ENCODE results near the gene FCHO1. TPM values are rescaled to one million over a fixed set of nuclear protein-coding genes. Genes with fewer than 3 reads are reported as not detected.

FCHO1 gene
- total RNA-seq, 1 experiment from 2014 or later: 0.39 TPM

DNA sequence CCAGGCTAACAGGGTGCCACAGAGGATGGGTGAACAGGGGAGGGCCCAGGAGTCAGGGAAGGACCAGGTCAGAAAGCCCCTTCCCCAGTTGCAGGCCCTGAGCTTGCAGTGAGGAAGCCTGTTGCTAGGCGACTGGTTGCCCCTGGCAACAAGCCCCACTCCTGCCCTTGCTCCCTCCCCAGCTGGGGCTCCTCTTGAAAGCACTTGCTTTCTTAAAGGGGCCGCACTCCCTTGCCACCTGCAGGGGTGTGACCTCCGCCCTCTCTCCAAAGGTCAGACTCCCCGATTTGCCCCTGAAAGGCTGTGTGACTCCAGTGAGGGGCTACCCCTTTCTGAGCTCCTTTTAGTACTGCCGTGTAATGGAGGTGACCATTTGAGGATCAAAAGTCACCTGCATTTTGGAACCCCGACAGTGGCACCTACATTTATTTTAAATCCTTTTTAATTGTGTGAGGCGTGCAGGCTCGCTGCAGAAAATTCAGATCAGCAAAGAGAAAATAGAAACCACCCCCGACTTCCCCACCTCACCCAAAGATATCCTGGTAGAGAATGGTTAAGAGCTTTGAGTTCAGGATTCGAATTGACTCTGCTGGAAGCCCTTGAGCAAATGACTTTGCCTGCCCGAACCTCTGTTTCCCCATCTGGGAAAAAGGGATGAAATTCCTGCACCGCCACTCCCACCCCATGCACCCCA is 4.8 kb downstream of the FCHO1 start:
- Histone ChIP-seq H3K36me3 (ENCODE audit: control insufficient read depth, insufficient read depth, low read length) (no peaks in the 10 kb centered on the region), H3K4me3 (ENCODE audit: low read depth, low read length) (no peak overlapping the region), H3K9me3 (no peaks in the 10 kb centered on the region), H3K4me1 (no peaks in the 10 kb centered on the region), H3K27me3 (replicated peaks; ENCODE audit: control insufficient read depth, insufficient read depth, low read length) (no peaks in the 10 kb centered on the region)
- no peaks in the 10 kb centered on the region for H3K36me3 Mint-ChIP-seq (ENCODE audit: insufficient read depth, unreplicated experiment)
- ChIA-PET POLR2A (no interaction called here), CTCF (interaction anchor here (2.6 kb wide), 1 partner anchor 11 kb away, joined by 11 read pairs; no protein-coding TSS in a partner anchor)
- no peak overlapping the region for H3K4me3 Mint-ChIP-seq (ENCODE audit: unreplicated experiment)
- no TSS peak for BruUV-seq (replicated peaks)
- peak; percentile 48 to 57 for DNase-seq
- intact Hi-C loops (cut with micrococcal nuclease; ENCODE audit: unreplicated experiment): loop anchor here (10.0 kb wide), 1 partner anchor 151 kb away; no protein-coding TSS in a partner anchor
- H3K27me3 Mint-ChIP-seq (ENCODE audit: insufficient read depth, unreplicated experiment): peaks cover 3% of the 10 kb centered on the region
- no peaks in the 10 kb centered on the region for H3K9me3 Mint-ChIP-seq (ENCODE audit: unreplicated experiment)
- no peak for TF ChIP-seq CTCF (IDR thresholded peaks at IDR 0.05; ENCODE audit: insufficient read depth in 1 of 2, low read depth in 1 of 2, low read length in 1 of 2, severe bottlenecking in 1 of 2, unreplicated experiment in 1 of 2)
- H3K4me1 Mint-ChIP-seq (ENCODE audit: low read depth, unreplicated experiment): no peaks in the 10 kb centered on the region
- no peak overlapping the region for H3K27ac Mint-ChIP-seq (ENCODE audit: unreplicated experiment)

GRCh38 chr19:17757125-17757524 is 5.8 kb downstream of the FCHO1 start:
- BruUV-seq (replicated peaks): no TSS peak
- Histone ChIP-seq H3K36me3 (ENCODE audit: control insufficient read depth, insufficient read depth, low read length) (no peaks in the 10 kb centered on the region), H3K27me3 (replicated peaks; ENCODE audit: control insufficient read depth, insufficient read depth, low read length) (no peaks in the 10 kb centered on the region), H3K4me3 (ENCODE audit: low read depth, low read length) (no peak overlapping the region), H3K9me3 (no peaks in the 10 kb centered on the region), H3K4me1 (no peaks in the 10 kb centered on the region)
- Mint-ChIP-seq H3K9me3 (ENCODE audit: unreplicated experiment) (no peaks in the 10 kb centered on the region), H3K36me3 (ENCODE audit: insufficient read depth, unreplicated experiment) (no peaks in the 10 kb centered on the region), H3K4me3 (ENCODE audit: unreplicated experiment) (no peak overlapping the region), H3K27ac (ENCODE audit: unreplicated experiment) (no peak overlapping the region), H3K27me3 (ENCODE audit: insufficient read depth, unreplicated experiment) (peaks cover 3% of the 10 kb centered on the region), H3K4me1 (ENCODE audit: low read depth, unreplicated experiment) (no peaks in the 10 kb centered on the region)
- POLR2A ChIA-PET: no interaction called here
- intact Hi-C loops (cut with micrococcal nuclease; ENCODE audit: unreplicated experiment): loop anchor here (10.0 kb wide), 1 partner anchor 152 kb away; no protein-coding TSS in a partner anchor
- CTCF ChIA-PET: no interaction called here
- DNase-seq: no peak
- no peak for TF ChIP-seq CTCF (IDR thresholded peaks at IDR 0.05; ENCODE audit: insufficient read depth in 1 of 2, low read depth in 1 of 2, low read length in 1 of 2, severe bottlenecking in 1 of 2, unreplicated experiment in 1 of 2)

DNA sequence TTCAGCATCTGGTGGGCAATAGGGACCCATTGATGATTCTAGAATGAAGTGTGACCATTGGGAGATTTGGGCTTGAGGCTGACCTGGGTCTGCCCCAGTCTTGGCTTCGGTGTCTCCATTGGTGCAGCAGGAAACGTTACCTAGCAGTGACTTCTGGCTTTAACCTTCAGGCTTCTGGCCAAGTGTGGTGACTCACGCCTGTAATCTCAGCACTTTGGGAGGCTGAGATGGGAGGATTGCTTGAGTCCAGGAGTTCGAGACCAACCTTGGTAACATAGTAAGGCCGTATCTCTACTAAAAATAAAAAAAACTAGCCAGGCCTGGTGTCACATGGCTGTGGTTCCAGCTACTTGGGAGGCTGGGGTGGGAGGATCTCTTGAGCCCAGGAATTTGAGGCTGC is 7.2 kb downstream of the FCHO1 start:
- Mint-ChIP-seq H3K27me3 (ENCODE audit: insufficient read depth, unreplicated experiment) (peaks cover 3% of the 10 kb centered on the region), H3K4me1 (ENCODE audit: low read depth, unreplicated experiment) (no peaks in the 10 kb centered on the region), H3K4me3 (ENCODE audit: unreplicated experiment) (no peak overlapping the region), H3K9me3 (ENCODE audit: unreplicated experiment) (no peaks in the 10 kb centered on the region), H3K36me3 (ENCODE audit: insufficient read depth, unreplicated experiment) (no peaks in the 10 kb centered on the region), H3K27ac (ENCODE audit: unreplicated experiment) (no peak overlapping the region)
- BruUV-seq (replicated peaks): no TSS peak
- no peak overlapping the region for H3K4me3 ChIP-seq (ENCODE audit: low read depth, low read length)
- ChIA-PET CTCF (interaction anchor here (0.7 kb wide), 1 partner anchor 521 kb away, joined by 3 read pairs; no protein-coding TSS in a partner anchor), POLR2A (no interaction called here)
- DNase-seq: no peak
- no peaks in the 10 kb centered on the region for H3K9me3 ChIP-seq
- no peaks in the 10 kb centered on the region for H3K36me3 ChIP-seq (ENCODE audit: control insufficient read depth, insufficient read depth, low read length)
- intact Hi-C loops (cut with micrococcal nuclease; ENCODE audit: unreplicated experiment): loop anchor here (10.0 kb wide), 1 partner anchor 154 kb away; no protein-coding TSS in a partner anchor
- H3K4me1 ChIP-seq: no peaks in the 10 kb centered on the region
- TF ChIP-seq CTCF (IDR thresholded peaks at IDR 0.05; ENCODE audit: insufficient read depth in 1 of 2, low read depth in 1 of 2, low read length in 1 of 2, severe bottlenecking in 1 of 2, unreplicated experiment in 1 of 2): no peak
- H3K27me3 ChIP-seq (replicated peaks; ENCODE audit: control insufficient read depth, insufficient read depth, low read length): no peaks in the 10 kb centered on the region

All from Caco-2 (cell line).